Heart left ventricle (tissue), 16 donors: ENCODE data around the gene PIP4K2A. TPM values are rescaled to one million over a fixed set of nuclear protein-coding genes. Genes with fewer than 3 reads are reported as not detected.

Source experiments
- ATAC-seq, 4 donors: fragments of 200-7000 bp; cut with Tn5 transposase; one replicate each; pipeline ENCODE4 v1.9.1; 2020 to 2022; ENCODE audit warnings: moderate library complexity in 4 of 4, mild to moderate bottlenecking in 3 of 4, moderate number of reproducible peaks in 1 of 4
- DNase-seq, 5 donors: peaks; one replicate each; pipeline ENCODE4 v3.0.0-alpha.2; 2020
- H3K27ac ChIP-seq, 12 donors: fragments of 200-600 bp; sonication (generic) in 4 of 12; one replicate each; pipeline versions ENCODE4 v1.5.0 to v1.8.0; 2016 to 2022; ENCODE audit warnings: mild to moderate bottlenecking in 2 of 12
- H3K27me3 ChIP-seq, 9 donors: fragments of 200-600 bp; sonication (generic) in 2 of 9; one replicate each; pipeline versions ENCODE4 v1.5.1 to v1.8.0; 2016 to 2022; ENCODE audit warnings: mild to moderate bottlenecking in 3 of 9
- H3K36me3 ChIP-seq, 9 donors: fragments of 200-600 bp; sonication (generic) in 2 of 9; one replicate each; pipeline versions ENCODE4 v1.5.0 to v1.8.0; 2018 to 2022; ENCODE audit warnings: mild to moderate bottlenecking in 2 of 9
- H3K4me1 ChIP-seq, 12 donors: fragments of 200-600 bp; sonication (generic) in 4 of 12; one replicate each; pipeline versions ENCODE4 v1.5.0 to v1.8.0; 2016 to 2022; ENCODE audit warnings: mild to moderate bottlenecking in 3 of 12
- H3K4me3 ChIP-seq, 12 donors: fragments of 200-600 bp; sonication (generic) in 4 of 12; one replicate each; pipeline versions ENCODE4 v1.5.0 to v1.8.0; 2017 to 2022; ENCODE audit warnings: mild to moderate bottlenecking in 9 of 12, moderate library complexity in 4 of 12
- H3K9me3 ChIP-seq, 12 donors: fragments of 200-600 bp; sonication (generic) in 4 of 12; one replicate each; pipeline versions ENCODE4 v1.5.0 to v1.8.0; 2016 to 2022; ENCODE audit warnings: mild to moderate bottlenecking in 1 of 12
- POLR2A ChIP-seq, 2 donors: fragments of 450-650 bp; IDR thresholded peaks; one replicate each; pipeline ENCODE4 v1.6.1; 2017; ENCODE audit warnings: antibody characterized with exemption in 2 of 2, mild to moderate bottlenecking in 2 of 2, moderate library complexity in 2 of 2
- whole genome bisulfite sequencing, 4 donors: extraction: QIAGEN DNeasy Blood & Tissue Kit in 2 of 4; methylation state at CpG; one replicate each; pipeline versions ENCODE4 v1.1.5 to v1.1.7; 2013 to 2018; 5-methylcytosine and 5-hydroxymethylcytosine counted together
- intact Hi-C, 10 donors: fragments of 100-400 bp; cut with DNase I; formaldehyde crosslinking; loops; one replicate each; pipeline versions ENCODE4 v1.11.1 to v1.14.2; 2022
- polyA plus RNA-seq, 2 donors: library from polyadenylated mRNA; stranded (reverse); fragments of 200-250 nt; gene quantifications; one replicate each; pipeline ENCODE4 v1.2.3, GENCODE V29; 2013
- total RNA-seq, 9 donors: library from RNA; depleted of rRNA in 2 of 9; stranded (reverse); fragments of >200 nt in 2 of 9; fragmentation: NEBNext Ultra II Directional in 3 of 9; extraction: Animal tissue kit (Norgen Biotek cat#: 25700) in 3 of 9; gene quantifications; one replicate each; pipeline versions ENCODE4 v1.1.0 to v1.2.4, GENCODE V29; 2016 to 2023
- TF ChIP-seq, protein P1 (sequence below), 12 donors: fragments of 200-600 bp; sonication (generic) in 4 of 12; IDR thresholded peaks; one replicate each; pipeline versions ENCODE4 v1.5.0 to v1.8.0; 2018 to 2022; ENCODE audit warnings: antibody characterized with exemption in 12 of 12, mild to moderate bottlenecking in 5 of 12
- donor health status: ischemic (EF 13 %, LVEDD 7.1; RV severe dilation, severe dysfunction).
- donor health status: healthy with polysubstance abuse.
- donor health status: DM: no; HTN: yes; CAD: no.
- donor health status: DM: no; HTN: no; CAD: no.
- donor health status: ischemic (EF 25% LVEDD 6.9; RV normal size, moderate dysfunction).
- donor health status: ischemic (EF 25% LVEDD 5.7; RV mildly dilated, moderate dysfunction).
- donor health status: healthy.
- donor health status: DM: yes; HTN: yes; CAD: no.
- donor health status: ischemic (EF 35%, LVEDD 5.7; RV mildly dilated, moderate dysfunction).
- donor health status: nonischemic (EF 11% LVEDD 7.7; RV severe dilation, severe dysfunction).
- donor health status: DM: yes; HTN: yes; CAD: no.
- donor health status: PGD.
- donor health status: ischemic (EF 29% LVEDD 5.4; RV normal size, mild dysfunction).
- donor health status: nonischemic (EF 23%, LVEDD 6.1; RV moderate dilation, normal function).

PIP4K2A gene
- total and polyA plus RNA-seq, 11 donors, result 4.0 to 35.6 (median 12.5) TPM

GRCh38 chr10:22643116-22643515 lies 71.3 kb downstream of the PIP4K2A start:
- H3K4me1 ChIP-seq, result peaks cover 0 to 58% (median 12%) of the 10 kb centered on the region in 12 donors
- ATAC-seq (no peak), DNase-seq (no peak)
- WGBS, 4 donors, result 81 to 88% (median 83%) methylated on average over 4 of the region's 4 CpGs
- intact Hi-C loops, result no loop called here
- no peak overlapping the region for H3K27ac ChIP-seq
- peaks cover 0 to 7% (median 0%) of the 10 kb centered on the region in 12 donors for H3K9me3 ChIP-seq
- no peaks in the 10 kb centered on the region for H3K27me3 ChIP-seq
- TF ChIP-seq, protein P1, sequence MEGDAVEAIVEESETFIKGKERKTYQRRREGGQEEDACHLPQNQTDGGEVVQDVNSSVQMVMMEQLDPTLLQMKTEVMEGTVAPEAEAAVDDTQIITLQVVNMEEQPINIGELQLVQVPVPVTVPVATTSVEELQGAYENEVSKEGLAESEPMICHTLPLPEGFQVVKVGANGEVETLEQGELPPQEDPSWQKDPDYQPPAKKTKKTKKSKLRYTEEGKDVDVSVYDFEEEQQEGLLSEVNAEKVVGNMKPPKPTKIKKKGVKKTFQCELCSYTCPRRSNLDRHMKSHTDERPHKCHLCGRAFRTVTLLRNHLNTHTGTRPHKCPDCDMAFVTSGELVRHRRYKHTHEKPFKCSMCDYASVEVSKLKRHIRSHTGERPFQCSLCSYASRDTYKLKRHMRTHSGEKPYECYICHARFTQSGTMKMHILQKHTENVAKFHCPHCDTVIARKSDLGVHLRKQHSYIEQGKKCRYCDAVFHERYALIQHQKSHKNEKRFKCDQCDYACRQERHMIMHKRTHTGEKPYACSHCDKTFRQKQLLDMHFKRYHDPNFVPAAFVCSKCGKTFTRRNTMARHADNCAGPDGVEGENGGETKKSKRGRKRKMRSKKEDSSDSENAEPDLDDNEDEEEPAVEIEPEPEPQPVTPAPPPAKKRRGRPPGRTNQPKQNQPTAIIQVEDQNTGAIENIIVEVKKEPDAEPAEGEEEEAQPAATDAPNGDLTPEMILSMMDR (IDR thresholded peaks at IDR 0.05), result no peak
- H3K36me3 ChIP-seq, result no peaks in the 10 kb centered on the region
- no peak overlapping the region for H3K4me3 ChIP-seq

- ATAC-seq (no peak), DNase-seq (no peak)
- H3K27me3 ChIP-seq, result no peaks in the 10 kb centered on the region
- no peak overlapping the region for H3K27ac ChIP-seq
- peaks cover 0 to 55% (median 7%) of the 10 kb centered on the region in 12 donors for H3K4me1 ChIP-seq
- no peaks in the 10 kb centered on the region for H3K36me3 ChIP-seq
- H3K9me3 ChIP-seq, result peaks cover 0 to 7% (median 0%) of the 10 kb centered on the region in 12 donors
- TF ChIP-seq, protein P1 (IDR thresholded peaks at IDR 0.05), result no peak
- TF ChIP-seq POLR2A (IDR thresholded peaks at IDR 0.05), result no peak
- intact Hi-C loops, result no loop called here
- no peak overlapping the region for H3K4me3 ChIP-seq
- WGBS, 4 donors, result 95 to 100% (median 96%) methylated on average over 5 of the region's 5 CpGs
Observed at GRCh38 chr10:22641743-22642142, 72.6 kb downstream of the PIP4K2A start.

- intact Hi-C loops, result no loop called here
- Histone ChIP-seq H3K4me3 (no peak overlapping the region), H3K27ac (no peak overlapping the region), H3K27me3 (no peaks in the 10 kb centered on the region), H3K9me3 (peaks cover 0 to 7% (median 0%) of the 10 kb centered on the region in 12 donors), H3K4me1 (peaks cover 0 to 53% (median 5%) of the 10 kb centered on the region in 12 donors), H3K36me3 (no peaks in the 10 kb centered on the region)
- DNase-seq, result no peak
- 91 to 94% (median 92%) methylated on average over 6 of the region's 6 CpGs for WGBS, 4 donors
- TF ChIP-seq, protein P1 (IDR thresholded peaks at IDR 0.05), result no peak
- TF ChIP-seq POLR2A (IDR thresholded peaks at IDR 0.05), result no peak
- no peak for ATAC-seq
Observed at GRCh38 chr10:22640359-22640758, 74.0 kb downstream of the PIP4K2A start.

DNA sequence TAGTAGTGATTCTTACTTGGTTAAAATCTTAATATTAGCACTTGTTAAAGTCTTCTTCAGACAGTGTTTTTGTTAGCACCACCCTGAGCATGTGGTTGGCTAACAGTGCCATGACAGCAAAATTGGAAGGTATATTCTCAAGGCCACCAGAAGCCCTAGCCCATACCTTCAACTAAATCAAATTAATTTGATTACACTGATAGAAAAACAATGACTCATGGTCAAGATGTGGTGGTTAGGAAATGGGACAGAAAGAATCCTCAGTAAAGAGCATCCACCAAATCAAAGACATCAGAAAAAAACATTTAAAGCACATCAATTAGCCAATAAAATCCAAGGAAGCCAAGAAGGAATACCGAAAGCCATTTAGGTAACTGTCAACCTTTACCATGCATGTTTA lies 75.5 kb downstream of the PIP4K2A start:
- no peak overlapping the region for H3K4me3 ChIP-seq
- H3K9me3 ChIP-seq, result peaks cover 0 to 7% (median 0%) of the 10 kb centered on the region in 12 donors
- H3K4me1 ChIP-seq, result peaks cover 0 to 43% (median 5%) of the 10 kb centered on the region in 12 donors
- DNase-seq, result no peak
- no peak for TF ChIP-seq POLR2A (IDR thresholded peaks at IDR 0.05)
- TF ChIP-seq, protein P1 (IDR thresholded peaks at IDR 0.05), result no peak
- no peaks in the 10 kb centered on the region for H3K27me3 ChIP-seq
- intact Hi-C loops, result no loop called here
- 95 to 100% (median 95%) methylated on average over 1 of the region's 1 CpG for WGBS, 4 donors
- no peak overlapping the region for H3K27ac ChIP-seq
- no peaks in the 10 kb centered on the region for H3K36me3 ChIP-seq
- no peak for ATAC-seq
